ENCODE measurements around the gene MAPK4.

The MAPK4 gene

GRCh38 chr18:50630895-50631294 is 71.0 kb downstream of the MAPK4 start:
- H3K4me3 Mint-ChIP-seq = no peak overlapping the region
- H3K27me3 Mint-ChIP-seq (ENCODE audit: low read depth, poor library complexity) = peaks cover 15% of the 10 kb centered on the region
- peak overlapping the region; percentile 51 for H3K27ac Mint-ChIP-seq
- TF ChIP-seq, protein P1, sequence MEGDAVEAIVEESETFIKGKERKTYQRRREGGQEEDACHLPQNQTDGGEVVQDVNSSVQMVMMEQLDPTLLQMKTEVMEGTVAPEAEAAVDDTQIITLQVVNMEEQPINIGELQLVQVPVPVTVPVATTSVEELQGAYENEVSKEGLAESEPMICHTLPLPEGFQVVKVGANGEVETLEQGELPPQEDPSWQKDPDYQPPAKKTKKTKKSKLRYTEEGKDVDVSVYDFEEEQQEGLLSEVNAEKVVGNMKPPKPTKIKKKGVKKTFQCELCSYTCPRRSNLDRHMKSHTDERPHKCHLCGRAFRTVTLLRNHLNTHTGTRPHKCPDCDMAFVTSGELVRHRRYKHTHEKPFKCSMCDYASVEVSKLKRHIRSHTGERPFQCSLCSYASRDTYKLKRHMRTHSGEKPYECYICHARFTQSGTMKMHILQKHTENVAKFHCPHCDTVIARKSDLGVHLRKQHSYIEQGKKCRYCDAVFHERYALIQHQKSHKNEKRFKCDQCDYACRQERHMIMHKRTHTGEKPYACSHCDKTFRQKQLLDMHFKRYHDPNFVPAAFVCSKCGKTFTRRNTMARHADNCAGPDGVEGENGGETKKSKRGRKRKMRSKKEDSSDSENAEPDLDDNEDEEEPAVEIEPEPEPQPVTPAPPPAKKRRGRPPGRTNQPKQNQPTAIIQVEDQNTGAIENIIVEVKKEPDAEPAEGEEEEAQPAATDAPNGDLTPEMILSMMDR (IDR thresholded peaks at IDR 0.05) = no peak
- no peak for DNase-seq
- H3K36me3 Mint-ChIP-seq (ENCODE audit: low read depth) = no peaks in the 10 kb centered on the region
- H3K4me1 Mint-ChIP-seq = peaks cover 63% of the 10 kb centered on the region
- H3K9me3 Mint-ChIP-seq = no peaks in the 10 kb centered on the region

DNA sequence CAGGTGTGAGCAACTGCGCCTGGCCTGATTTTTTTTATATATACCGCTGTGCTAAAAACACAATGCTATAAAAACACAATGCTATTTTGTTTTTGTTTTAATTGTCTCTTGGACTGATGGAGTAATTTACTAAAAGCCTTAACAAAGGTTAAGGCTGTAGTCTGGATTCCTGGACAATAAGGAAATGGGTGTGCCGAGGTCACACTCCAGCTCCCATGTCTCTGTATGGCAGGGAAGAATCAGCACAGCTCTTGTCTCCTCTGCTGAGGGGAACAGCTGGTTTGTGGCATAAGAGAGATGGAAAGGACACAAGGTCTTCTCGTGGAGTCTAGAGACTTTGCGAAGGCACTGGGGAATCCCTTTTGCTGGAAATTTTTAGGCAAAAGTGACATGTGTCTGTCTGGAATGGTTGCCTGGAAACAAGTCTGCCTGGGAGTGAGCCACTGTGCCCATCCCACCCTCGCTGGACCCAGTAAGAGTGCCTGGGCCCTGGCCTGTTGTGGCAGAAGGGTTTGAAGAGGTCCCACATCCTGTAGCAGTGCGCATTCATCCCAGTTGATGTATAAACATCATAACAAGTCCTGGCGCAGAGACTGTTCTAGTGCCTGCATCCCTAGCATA is 73.1 kb downstream of the MAPK4 start:
- DNase-seq = no peak
- Mint-ChIP-seq H3K4me3 (no peak overlapping the region), H3K36me3 (ENCODE audit: low read depth) (no peaks in the 10 kb centered on the region), H3K9me3 (no peaks in the 10 kb centered on the region), H3K27me3 (ENCODE audit: low read depth, poor library complexity) (peaks cover 22% of the 10 kb centered on the region), H3K27ac (peak overlapping the region; percentile 69), H3K4me1 (peaks cover 61% of the 10 kb centered on the region)
- TF ChIP-seq, protein P1 (IDR thresholded peaks at IDR 0.05) = no peak

DNA sequence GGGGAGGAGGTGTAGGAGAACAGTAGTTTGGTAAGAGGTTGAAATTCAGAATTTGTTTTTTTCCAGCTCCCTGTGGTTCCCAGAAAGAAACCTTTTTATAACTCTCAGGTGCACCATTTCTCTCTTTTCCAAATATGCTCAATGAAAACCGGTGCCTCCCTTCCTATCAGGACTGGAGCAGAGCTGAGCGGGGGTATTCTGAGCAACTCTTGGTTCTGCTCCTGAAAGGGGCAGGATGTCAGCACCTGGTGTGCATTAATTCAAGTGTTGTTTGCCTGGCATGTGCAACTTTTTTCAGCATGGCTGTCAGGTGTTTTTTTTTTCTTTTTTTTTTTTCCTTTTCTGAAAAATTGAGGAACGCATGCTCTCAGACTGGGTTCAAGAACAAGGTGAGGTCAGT is 74.1 kb downstream of the MAPK4 start:
- TF ChIP-seq, protein P1 (IDR thresholded peaks at IDR 0.05) = no peak
- Mint-ChIP-seq H3K27ac (no peak overlapping the region), H3K27me3 (ENCODE audit: low read depth, poor library complexity) (peaks cover 14% of the 10 kb centered on the region), H3K4me1 (peaks cover 61% of the 10 kb centered on the region), H3K4me3 (no peak overlapping the region), H3K9me3 (no peaks in the 10 kb centered on the region), H3K36me3 (ENCODE audit: low read depth) (no peaks in the 10 kb centered on the region)
- DNase-seq = no peak

- no peaks in the 10 kb centered on the region for H3K9me3 Mint-ChIP-seq
- peaks cover 11% of the 10 kb centered on the region for H3K27me3 Mint-ChIP-seq (ENCODE audit: low read depth, poor library complexity)
- no peaks in the 10 kb centered on the region for H3K36me3 Mint-ChIP-seq (ENCODE audit: low read depth)
- H3K4me1 Mint-ChIP-seq = peaks cover 55% of the 10 kb centered on the region
- TF ChIP-seq, protein P1 (IDR thresholded peaks at IDR 0.05) = no peak
- DNase-seq = no peak
- no peak overlapping the region for H3K27ac Mint-ChIP-seq
- H3K4me3 Mint-ChIP-seq = no peak overlapping the region
Observed at GRCh38 chr18:50636366-50637057, 76.6 kb downstream of the MAPK4 start.

DNA sequence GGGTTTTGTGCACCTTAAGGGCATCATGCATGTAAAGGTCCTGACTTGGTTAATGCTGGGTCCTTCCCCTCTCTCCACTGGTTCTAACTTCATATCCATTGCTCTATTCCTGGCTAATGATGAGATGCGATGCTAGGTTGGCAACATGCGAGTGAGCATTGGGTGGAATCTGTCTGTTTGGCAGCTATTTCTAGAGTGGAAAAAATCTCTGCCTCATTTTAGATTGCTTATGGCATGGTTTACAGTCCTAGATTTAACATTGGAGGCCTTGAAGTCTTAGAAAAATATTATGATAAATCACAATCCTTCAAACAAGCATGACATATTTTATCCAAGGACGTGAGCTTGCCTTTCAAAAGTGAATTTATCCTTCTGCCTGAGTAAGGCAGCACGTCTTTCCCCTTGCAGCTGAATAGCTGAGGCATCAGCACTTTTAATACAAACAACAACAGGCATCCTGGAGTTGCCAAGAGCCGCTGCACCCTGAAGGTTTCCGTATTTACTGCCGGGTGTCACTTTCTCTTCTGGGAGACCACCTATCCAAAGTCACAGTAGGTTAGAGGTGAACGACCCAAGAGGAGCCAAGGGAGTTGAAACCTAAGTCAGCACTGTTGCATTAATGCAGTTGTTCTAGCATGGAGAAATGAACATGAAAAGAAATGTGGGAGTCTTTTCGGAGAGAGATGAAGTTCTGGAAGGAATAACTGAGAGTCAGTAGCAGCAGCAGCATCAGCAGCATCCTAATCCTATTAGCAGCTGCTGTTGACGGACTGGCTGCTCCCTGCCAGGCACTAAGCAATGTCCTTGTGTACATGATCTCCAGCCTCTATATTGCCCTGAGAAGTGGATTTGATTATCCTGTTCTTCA is 78.4 kb downstream of the MAPK4 start:
- peaks cover 53% of the 10 kb centered on the region for H3K4me1 Mint-ChIP-seq
- DNase-seq = no peak
- TF ChIP-seq, protein P1 (IDR thresholded peaks at IDR 0.05) = no peak
- H3K27me3 Mint-ChIP-seq (ENCODE audit: low read depth, poor library complexity) = peaks cover 11% of the 10 kb centered on the region
- no peaks in the 10 kb centered on the region for H3K9me3 Mint-ChIP-seq
- no peaks in the 10 kb centered on the region for H3K36me3 Mint-ChIP-seq (ENCODE audit: low read depth)
- H3K4me3 Mint-ChIP-seq = no peak overlapping the region
- no peak overlapping the region for H3K27ac Mint-ChIP-seq
